Upper lobe of left lung (tissue), 6 donors: ENCODE measurements around the gene PTGFR. TPM values are rescaled to one million over a fixed set of nuclear protein-coding genes. Genes with fewer than 3 reads are reported as not detected.

Experiments
- ATAC-seq, 2 donors: fragments of 200-7000 bp; cut with Tn5 transposase; one replicate each; pipeline ENCODE4 v1.9.1; 2022; ENCODE audit warnings: mild to moderate bottlenecking in 2 of 2, moderate library complexity in 2 of 2; ENCODE audit not compliant: low FRiP score in 2 of 2
- DNase-seq, 2 donors: peaks; one replicate each; pipeline ENCODE4 v3.0.0-alpha.2; 2019 to 2020
- H3K27ac ChIP-seq, 4 donors: fragments of 200-600 bp; sonication (generic); one replicate each; pipeline ENCODE4 v1.5.1; 2016 to 2019
- H3K27me3 ChIP-seq, 4 donors: fragments of 200-600 bp; sonication (generic); one replicate each; pipeline ENCODE4 v1.5.1; 2017 to 2019
- H3K36me3 ChIP-seq, 4 donors: fragments of 200-600 bp; sonication (generic); one replicate each; pipeline ENCODE4 v1.5.1; 2016 to 2019
- H3K4me1 ChIP-seq, 4 donors: fragments of 200-600 bp; sonication (generic); one replicate each; pipeline ENCODE4 v1.5.1; 2018 to 2019
- H3K4me3 ChIP-seq, 4 donors: fragments of 200-600 bp; sonication (generic); one replicate each; pipeline ENCODE4 v1.5.1; 2017 to 2019; ENCODE audit warnings: mild to moderate bottlenecking in 2 of 4, moderate library complexity in 1 of 4
- H3K9me3 ChIP-seq, 4 donors: fragments of 200-600 bp; sonication (generic); one replicate each; pipeline ENCODE4 v1.5.1; 2018 to 2019
- CTCF ChIP-seq, 6 experiments: fragments of 450-650 bp in 4 of 6; fragments of 200-600 bp in 2 of 6; sonication (generic) in 2 of 6; IDR thresholded peaks; one replicate each; pipeline ENCODE4 v1.5.1; 2016 to 2019; ENCODE audit warnings: antibody characterized with exemption in 6 of 6
- EP300 ChIP-seq, 4 donors: sonication (generic); formaldehyde crosslinking; IDR thresholded peaks; one replicate each; pipeline ENCODE4 v1.5.1; 2017; ENCODE audit warnings: antibody characterized with exemption in 4 of 4, control low read depth in 2 of 4
- POLR2A ChIP-seq, 4 donors: fragments of 450-650 bp; IDR thresholded peaks; one replicate each; pipeline ENCODE4 v1.5.1; 2016 to 2017; ENCODE audit warnings: antibody characterized with exemption in 4 of 4, mild to moderate bottlenecking in 2 of 4
- POLR2AphosphoS5 ChIP-seq, 2 donors: sonication (generic); formaldehyde crosslinking; IDR thresholded peaks; one replicate each; pipeline ENCODE4 v1.5.1; 2017; ENCODE audit warnings: antibody characterized with exemption in 2 of 2
- WGBS, 2 donors: methylation state at CpG; one replicate each; pipeline ENCODE4 v1.1.5; 2017 to 2018; 5-methylcytosine and 5-hydroxymethylcytosine counted together
- total RNA-seq, 6 donors: library from RNA; depleted of rRNA in 4 of 6; stranded (reverse); fragments of >200 nt in 4 of 6; gene quantifications; one replicate each; pipeline versions ENCODE4 v1.1.0 to v1.2.1, GENCODE V29; 2016 to 2021
- donor health status: DM: no; HTN: no; CAD: no; lungs with moderate emphysema.
- donor health status: DM: no; HTN: yes; CAD: no; lungs with severe emphysema.

Gene PTGFR
- total RNA-seq: 1 to 10 TPM in 5 of 6 donors, under 1 TPM in 1; 0.78 to 4.7 (median 2.2) TPM

- TF ChIP-seq CTCF (IDR thresholded peaks at IDR 0.05) (no peak), POLR2AphosphoS5 (IDR thresholded peaks at IDR 0.05) (no peak), EP300 (IDR thresholded peaks at IDR 0.05) (no peak), POLR2A (IDR thresholded peaks at IDR 0.05) (peak in 1 of 4 donors; percentile 20)
- H3K9me3 ChIP-seq: no peaks in the 10 kb centered on the region
- 1 to 5% methylated on average over 14 to 42 of the region's 42 CpGs for WGBS, 2 donors
- H3K36me3 ChIP-seq: no peaks in the 10 kb centered on the region
- peaks cover 0 to 14% (median 7%) of the 10 kb centered on the region in 4 donors for H3K4me1 ChIP-seq
- H3K27ac ChIP-seq: peak within 1 kb of the TSS in 2 of 4 donors; percentile 26 to 71
- peak within 1 kb of the TSS in 3 of 4 donors; percentile 41 to 58 (median 53) for H3K4me3 ChIP-seq
- DNase-seq (peak; percentile 36 to 88), ATAC-seq (peak; percentile 66 to 82)
- peaks cover 0 to 5% (median 0%) of the 10 kb centered on the region in 4 donors for H3K27me3 ChIP-seq
Measured at GRCh38 chr1:78490861-78491450, at the start of gene PTGFR. PTGFR (plus strand) TSS chr1:78490974; CDS start chr1:78492744, 1,770 bp downstream.

- H3K4me1 ChIP-seq: no peaks in the 10 kb centered on the region
- H3K36me3 ChIP-seq: no peaks in the 10 kb centered on the region
- no peaks in the 10 kb centered on the region for H3K9me3 ChIP-seq
- DNase-seq (no peak), ATAC-seq (peak in 1 of 2 donors; percentile 17)
- no peak overlapping the region for H3K4me3 ChIP-seq
- TF ChIP-seq POLR2AphosphoS5 (IDR thresholded peaks at IDR 0.05) (no peak), CTCF (IDR thresholded peaks at IDR 0.05) (no peak), POLR2A (IDR thresholded peaks at IDR 0.05) (no peak), EP300 (IDR thresholded peaks at IDR 0.05) (no peak)
- no peak overlapping the region for H3K27ac ChIP-seq
- H3K27me3 ChIP-seq: no peaks in the 10 kb centered on the region
- 58 to 65% methylated on average over 3 of the region's 3 CpGs for WGBS, 2 donors
Measured at GRCh38 chr1:78441921-78442320, 48.9 kb upstream of the PTGFR start.

- H3K4me3 ChIP-seq: no peak overlapping the region
- H3K36me3 ChIP-seq: no peaks in the 10 kb centered on the region
- no peaks in the 10 kb centered on the region for H3K9me3 ChIP-seq
- DNase-seq (no peak), ATAC-seq (no peak)
- no peaks in the 10 kb centered on the region for H3K27me3 ChIP-seq
- no peak overlapping the region for H3K27ac ChIP-seq
- H3K4me1 ChIP-seq: no peaks in the 10 kb centered on the region
- no peak for TF ChIP-seq POLR2AphosphoS5 (IDR thresholded peaks at IDR 0.05)
- no peak for TF ChIP-seq CTCF (IDR thresholded peaks at IDR 0.05)
- no peak for TF ChIP-seq POLR2A (IDR thresholded peaks at IDR 0.05)
- no peak for TF ChIP-seq EP300 (IDR thresholded peaks at IDR 0.05)
Measured at GRCh38 chr1:78447086-78447485, 43.7 kb upstream of the PTGFR start.

- Histone ChIP-seq H3K4me3 (no peak overlapping the region), H3K27ac (no peak overlapping the region), H3K27me3 (no peaks in the 10 kb centered on the region), H3K4me1 (no peaks in the 10 kb centered on the region), H3K9me3 (peaks cover 0 to 10% (median 7%) of the 10 kb centered on the region in 4 donors), H3K36me3 (no peaks in the 10 kb centered on the region)
- WGBS, 2 donors: 86 to 88% methylated on average over 1 of the region's 1 CpG
- DNase-seq (no peak), ATAC-seq (no peak)
- TF ChIP-seq POLR2AphosphoS5 (IDR thresholded peaks at IDR 0.05) (no peak), POLR2A (IDR thresholded peaks at IDR 0.05) (no peak), EP300 (IDR thresholded peaks at IDR 0.05) (no peak)
Measured at GRCh38 chr1:78464449-78464891, 26.3 kb upstream of the PTGFR start.

GRCh38 chr1:78465143-78465542, 25.6 kb upstream of the PTGFR start:
- Histone ChIP-seq H3K36me3 (no peaks in the 10 kb centered on the region), H3K9me3 (peaks cover 0 to 10% (median 7%) of the 10 kb centered on the region in 4 donors), H3K27ac (no peak overlapping the region), H3K4me1 (no peaks in the 10 kb centered on the region), H3K4me3 (no peak overlapping the region), H3K27me3 (no peaks in the 10 kb centered on the region)
- DNase-seq: no peak
- no peak for ATAC-seq
- TF ChIP-seq EP300 (IDR thresholded peaks at IDR 0.05) (no peak), POLR2AphosphoS5 (IDR thresholded peaks at IDR 0.05) (no peak), CTCF (IDR thresholded peaks at IDR 0.05) (no peak), POLR2A (IDR thresholded peaks at IDR 0.05) (no peak)
- 44 to 79% methylated on average over 1 of the region's 1 CpG for WGBS, 2 donors
